Ishikawa (cell line): ENCODE results near the gene SKI.
A peak's percentile ranks its signal among the peaks of the same experiment; 100 is the strongest.

Experiments
- CEBPB ChIP-seq: IDR thresholded peaks from 2 replicates; pipeline ENCODE4 v1.6.1; 2012
- CREB1 ChIP-seq: IDR thresholded peaks from 2 replicates; pipeline ENCODE4 v1.6.1; 2012; ENCODE audit warnings: low read depth
- EGR1 ChIP-seq: IDR thresholded peaks from 2 replicates; pipeline ENCODE4 v1.6.1; 2012
- EP300 ChIP-seq: IDR thresholded peaks from 2 replicates; pipeline ENCODE4 v1.6.1; 2012; ENCODE audit warnings: borderline replicate concordance
- FOXM1 ChIP-seq: IDR thresholded peaks from 2 replicates; pipeline ENCODE4 v1.6.1; 2012; ENCODE audit warnings: low read depth, borderline replicate concordance
- NFIC ChIP-seq: IDR thresholded peaks from 2 replicates; pipeline ENCODE4 v1.6.1; 2012
- RAD21 ChIP-seq: IDR thresholded peaks from 2 replicates; pipeline ENCODE4 v1.6.1; 2012; ENCODE audit warnings: low read depth
- TAF1 ChIP-seq: IDR thresholded peaks from 2 replicates; pipeline ENCODE4 v1.6.1; 2012; ENCODE audit warnings: low read depth, mild to moderate bottlenecking
- TCF12 ChIP-seq: IDR thresholded peaks from 2 replicates; pipeline ENCODE4 v1.6.1; 2012; ENCODE audit warnings: low read depth
- TEAD4 ChIP-seq: IDR thresholded peaks from 2 replicates; pipeline ENCODE4 v1.6.1; 2012
- YY1 ChIP-seq: IDR thresholded peaks from 2 replicates; pipeline ENCODE4 v1.6.1; 2012; ENCODE audit warnings: low read depth
- ZBTB7A ChIP-seq: IDR thresholded peaks from 2 replicates; pipeline ENCODE4 v1.6.1; 2012; ENCODE audit warnings: low read depth
- TF ChIP-seq, protein P1 (sequence below): IDR thresholded peaks from 2 replicates; pipeline ENCODE4 v1.6.1; 2012; ENCODE audit warnings: low read depth, mild to moderate bottlenecking
- TF ChIP-seq, protein P2 (sequence below): IDR thresholded peaks from 2 replicates; pipeline ENCODE4 v1.6.1; 2012
- TF ChIP-seq, protein P3 (sequence below): IDR thresholded peaks from 2 replicates; pipeline ENCODE4 v1.6.1; 2012

SKI gene

DNA sequence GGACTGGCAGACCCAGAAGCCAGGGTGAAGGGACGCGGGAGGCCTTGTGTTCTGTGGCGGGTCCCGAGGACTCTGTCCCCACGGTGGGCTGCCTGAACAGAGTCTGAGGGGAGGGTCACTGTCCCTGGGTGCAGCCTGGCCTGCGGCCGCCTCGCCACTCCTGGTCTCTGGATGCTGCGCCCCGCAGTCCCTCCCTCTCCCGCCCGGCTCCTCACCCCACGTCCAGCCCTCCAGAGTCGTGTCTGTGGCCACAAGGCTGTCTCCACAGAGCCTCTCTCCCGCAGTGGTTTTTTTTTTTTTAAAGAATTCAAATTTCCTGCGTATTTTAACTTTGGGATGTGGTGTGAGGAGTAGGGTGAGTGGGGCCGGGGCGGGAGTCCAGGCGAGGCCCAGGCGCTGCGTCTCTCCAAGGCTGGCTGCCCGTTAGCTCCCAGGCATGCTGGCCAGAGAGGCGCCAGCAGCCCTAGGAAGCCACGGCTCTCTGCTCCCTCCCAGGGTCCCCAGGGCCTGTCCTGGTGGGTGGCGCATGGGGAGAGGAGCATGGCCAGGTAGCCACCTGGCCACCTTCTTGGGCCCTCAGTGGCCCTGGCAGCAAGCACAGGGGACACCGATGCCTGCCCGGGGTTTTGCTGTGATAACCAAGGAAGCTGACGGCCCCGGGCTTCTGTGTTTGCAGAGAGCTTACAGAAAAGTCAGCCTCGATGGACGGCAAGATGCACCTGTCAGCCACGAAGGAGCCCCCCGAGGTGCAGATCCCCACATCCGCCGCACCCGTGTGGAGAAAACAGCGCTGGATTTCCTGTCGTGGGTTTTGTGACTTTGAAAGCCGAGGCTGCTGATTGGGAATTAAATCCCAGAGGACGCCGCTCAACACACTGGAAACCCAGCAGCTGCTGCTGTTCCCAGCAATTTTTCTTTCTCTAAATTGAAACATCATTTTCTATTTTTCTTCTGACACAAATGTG is 90.5 kb downstream of the SKI start:
- no peak for TF ChIP-seq FOXM1
- TF ChIP-seq YY1, result no peak
- no peak for TF ChIP-seq EP300
- TF ChIP-seq TCF12, result no peak
- no peak for TF ChIP-seq ZBTB7A
- no peak for TF ChIP-seq RAD21
- no peak for TF ChIP-seq CREB1
- TF ChIP-seq, protein P1, sequence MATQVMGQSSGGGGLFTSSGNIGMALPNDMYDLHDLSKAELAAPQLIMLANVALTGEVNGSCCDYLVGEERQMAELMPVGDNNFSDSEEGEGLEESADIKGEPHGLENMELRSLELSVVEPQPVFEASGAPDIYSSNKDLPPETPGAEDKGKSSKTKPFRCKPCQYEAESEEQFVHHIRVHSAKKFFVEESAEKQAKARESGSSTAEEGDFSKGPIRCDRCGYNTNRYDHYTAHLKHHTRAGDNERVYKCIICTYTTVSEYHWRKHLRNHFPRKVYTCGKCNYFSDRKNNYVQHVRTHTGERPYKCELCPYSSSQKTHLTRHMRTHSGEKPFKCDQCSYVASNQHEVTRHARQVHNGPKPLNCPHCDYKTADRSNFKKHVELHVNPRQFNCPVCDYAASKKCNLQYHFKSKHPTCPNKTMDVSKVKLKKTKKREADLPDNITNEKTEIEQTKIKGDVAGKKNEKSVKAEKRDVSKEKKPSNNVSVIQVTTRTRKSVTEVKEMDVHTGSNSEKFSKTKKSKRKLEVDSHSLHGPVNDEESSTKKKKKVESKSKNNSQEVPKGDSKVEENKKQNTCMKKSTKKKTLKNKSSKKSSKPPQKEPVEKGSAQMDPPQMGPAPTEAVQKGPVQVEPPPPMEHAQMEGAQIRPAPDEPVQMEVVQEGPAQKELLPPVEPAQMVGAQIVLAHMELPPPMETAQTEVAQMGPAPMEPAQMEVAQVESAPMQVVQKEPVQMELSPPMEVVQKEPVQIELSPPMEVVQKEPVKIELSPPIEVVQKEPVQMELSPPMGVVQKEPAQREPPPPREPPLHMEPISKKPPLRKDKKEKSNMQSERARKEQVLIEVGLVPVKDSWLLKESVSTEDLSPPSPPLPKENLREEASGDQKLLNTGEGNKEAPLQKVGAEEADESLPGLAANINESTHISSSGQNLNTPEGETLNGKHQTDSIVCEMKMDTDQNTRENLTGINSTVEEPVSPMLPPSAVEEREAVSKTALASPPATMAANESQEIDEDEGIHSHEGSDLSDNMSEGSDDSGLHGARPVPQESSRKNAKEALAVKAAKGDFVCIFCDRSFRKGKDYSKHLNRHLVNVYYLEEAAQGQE, result no peak
- no peak for TF ChIP-seq TEAD4

DNA sequence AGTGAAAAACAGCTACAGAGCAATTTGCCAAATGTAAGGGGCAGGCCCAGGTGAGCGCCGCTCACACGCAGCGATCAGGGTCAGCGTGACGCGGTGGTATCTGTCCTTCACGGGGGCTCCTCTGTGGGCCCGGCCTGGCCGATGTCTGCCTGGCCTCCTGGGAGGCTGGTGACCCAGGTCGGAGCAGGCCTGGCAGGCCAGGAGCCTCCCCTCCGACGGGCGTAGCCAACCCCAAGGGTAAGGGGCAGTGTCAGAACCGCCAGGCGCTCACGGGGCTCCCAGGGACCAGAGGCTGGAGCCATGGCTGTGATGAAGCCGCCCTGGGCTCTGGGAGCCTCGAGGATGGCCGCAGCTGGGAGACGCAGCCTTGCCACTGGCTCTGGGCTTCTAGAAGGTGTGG is 91.2 kb downstream of the SKI start:
- TF ChIP-seq CREB1 (no peak), YY1 (no peak), RAD21 (no peak)

DNA sequence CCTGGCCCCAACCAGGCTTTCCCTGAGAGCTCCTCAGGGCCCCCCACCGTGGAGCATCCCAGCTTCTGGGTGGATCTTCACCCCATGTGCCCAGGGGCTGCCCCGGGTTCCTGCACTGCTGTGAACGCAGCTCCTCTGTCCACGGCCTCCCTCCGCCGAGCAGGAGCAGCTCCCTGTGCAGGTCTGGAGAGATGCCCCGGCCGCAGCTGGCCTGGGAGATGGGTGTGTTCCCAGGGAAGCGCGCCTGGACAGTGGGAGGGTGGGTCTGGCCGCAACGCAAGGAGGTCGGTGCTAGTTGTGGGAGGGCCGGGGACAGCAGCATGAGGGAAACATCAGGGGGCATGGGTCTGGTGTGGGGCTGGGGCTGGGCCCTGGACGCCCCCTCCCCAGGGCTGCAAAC is 91.9 kb downstream of the SKI start:
- TF ChIP-seq CEBPB, result no peak
- TF ChIP-seq TCF12, result no peak
- no peak for TF ChIP-seq EGR1

DNA sequence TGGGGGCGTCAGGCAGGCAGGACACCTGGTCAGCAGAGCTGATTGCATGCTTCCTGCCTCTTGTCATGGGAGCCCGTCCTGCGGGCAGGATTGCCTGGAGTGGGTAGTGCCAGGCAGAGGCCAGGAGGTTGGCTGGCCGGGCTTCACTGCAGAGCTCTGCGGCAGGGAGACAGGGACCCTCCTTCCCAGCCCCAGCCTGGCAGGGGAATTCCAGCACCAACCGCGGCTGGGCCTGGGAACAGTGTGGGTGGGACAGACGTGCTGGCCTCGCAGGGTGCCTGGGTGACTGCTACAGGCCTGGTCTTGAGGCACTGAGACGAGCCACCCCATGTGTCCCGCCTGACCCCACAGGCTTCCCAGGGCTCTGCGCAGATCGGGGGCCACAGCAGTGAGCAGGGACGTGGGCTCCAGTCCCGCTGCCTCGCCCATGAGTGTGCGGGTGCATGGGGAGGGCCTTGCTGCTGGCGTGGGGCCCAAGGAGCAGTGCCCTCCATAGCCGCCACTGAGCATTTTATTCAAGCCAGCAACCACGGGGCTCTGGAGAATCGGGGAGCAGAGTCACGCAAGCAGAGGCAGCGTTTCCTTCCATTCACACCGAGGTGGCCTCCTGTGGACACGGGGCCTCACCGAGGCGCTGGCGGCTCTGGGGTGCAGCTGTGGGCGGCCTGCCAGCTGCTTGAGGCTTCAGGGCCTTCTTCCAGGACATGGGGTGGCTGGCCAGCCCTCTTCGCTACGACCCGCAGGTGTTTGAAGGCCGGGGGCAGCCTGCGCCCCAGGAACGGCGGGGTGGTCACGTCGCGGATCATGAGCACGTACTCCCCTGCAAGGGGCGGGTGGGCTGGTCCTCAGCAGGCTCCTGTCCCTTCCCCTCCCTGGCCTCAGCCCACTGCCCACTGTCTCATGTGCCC is 92.9 kb downstream of the SKI start:
- no peak for TF ChIP-seq YY1
- 0 out of 2 replicates have a peak, but pooled peaks have one; percentile 51 for TF ChIP-seq ZBTB7A
- TF ChIP-seq CEBPB, result no peak
- TF ChIP-seq NFIC, result no peak
- TF ChIP-seq EGR1, result no peak

DNA sequence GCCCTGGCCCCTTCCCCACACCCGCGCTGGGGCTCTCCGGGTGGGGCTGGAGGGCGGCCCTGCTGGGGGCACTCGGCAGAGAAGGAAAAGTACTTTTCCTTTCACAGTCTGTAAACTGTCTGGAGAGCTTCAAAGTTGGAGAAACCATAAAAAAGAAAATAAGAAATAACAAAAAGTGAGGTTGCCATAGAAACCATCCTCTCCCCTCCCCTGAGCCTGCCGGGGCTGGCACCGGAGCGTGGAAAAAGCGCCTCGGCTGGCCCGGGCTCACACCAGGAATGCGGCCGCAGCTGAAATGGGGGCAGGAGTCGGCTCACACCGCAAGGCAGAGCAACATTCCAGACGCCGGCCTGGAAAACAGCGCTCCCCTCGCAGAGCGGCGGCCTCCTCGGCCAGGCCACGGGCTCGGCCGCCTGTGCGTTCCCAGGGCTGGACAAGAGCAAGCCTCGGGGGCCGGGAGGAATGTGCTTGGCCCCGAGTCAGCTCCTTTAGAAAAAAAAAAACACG is 94.0 kb downstream of the SKI start:
- TF ChIP-seq TEAD4 (peak; percentile 94), EGR1 (no peak), EP300 (peak; percentile 36; the same call in 1 of the 2 replicates), CEBPB (no peak), ZBTB7A (0 out of 2 replicates have a peak, but pooled peaks have one; percentile 7), NFIC (peak; percentile 48), CREB1 (no peak), FOXM1 (no peak), TAF1 (no peak), RAD21 (no peak; the same call in 1 of the 2 replicates), YY1 (peak; percentile 47; the same call in 1 of the 2 replicates), TCF12 (no peak)
- TF ChIP-seq, protein P2, sequence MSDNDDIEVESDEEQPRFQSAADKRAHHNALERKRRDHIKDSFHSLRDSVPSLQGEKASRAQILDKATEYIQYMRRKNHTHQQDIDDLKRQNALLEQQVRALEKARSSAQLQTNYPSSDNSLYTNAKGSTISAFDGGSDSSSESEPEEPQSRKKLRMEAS, result peak; percentile 55; the same call in 1 of the 2 replicates
- TF ChIP-seq, protein P3, sequence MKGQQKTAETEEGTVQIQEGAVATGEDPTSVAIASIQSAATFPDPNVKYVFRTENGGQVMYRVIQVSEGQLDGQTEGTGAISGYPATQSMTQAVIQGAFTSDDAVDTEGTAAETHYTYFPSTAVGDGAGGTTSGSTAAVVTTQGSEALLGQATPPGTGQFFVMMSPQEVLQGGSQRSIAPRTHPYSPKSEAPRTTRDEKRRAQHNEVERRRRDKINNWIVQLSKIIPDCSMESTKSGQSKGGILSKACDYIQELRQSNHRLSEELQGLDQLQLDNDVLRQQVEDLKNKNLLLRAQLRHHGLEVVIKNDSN, result 0 out of 2 replicates have a peak, but pooled peaks have one; percentile 19
- TF ChIP-seq, protein P1, result no peak

DNA sequence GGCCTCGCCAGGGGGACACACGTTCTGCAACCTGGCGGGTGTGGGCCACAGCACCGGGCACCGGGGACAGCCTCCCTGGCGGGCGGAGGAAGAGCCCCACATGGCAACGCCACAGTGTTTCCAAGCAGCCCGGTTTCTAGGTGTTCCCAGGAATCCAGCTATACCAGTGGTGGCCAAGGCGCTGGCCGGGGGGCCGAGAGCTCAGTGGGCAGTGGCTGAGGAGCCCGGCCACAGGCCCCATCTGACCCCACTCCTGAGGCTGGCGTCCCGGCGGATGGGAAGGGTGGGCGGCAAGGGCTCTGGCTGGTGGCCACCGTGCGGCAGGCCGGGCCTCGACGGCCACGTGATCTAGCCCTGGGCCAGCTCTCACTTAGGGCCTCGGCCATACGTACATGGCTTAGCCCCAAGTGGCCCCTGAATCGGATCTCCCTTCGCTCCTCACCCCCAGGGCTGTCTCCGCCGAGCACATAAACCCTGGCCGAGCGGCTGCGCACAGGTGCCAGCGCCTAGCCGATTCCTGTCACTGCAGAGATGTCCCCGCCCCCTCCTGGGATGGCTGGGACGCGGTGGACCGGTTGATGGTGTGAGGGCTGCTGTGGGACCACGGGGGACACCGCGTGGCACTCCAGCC is 94.6 kb downstream of the SKI start:
- TF ChIP-seq, protein P3, result no peak
- no peak for TF ChIP-seq EGR1
- no peak for TF ChIP-seq NFIC
- no peak for TF ChIP-seq CEBPB
- TF ChIP-seq CREB1, result no peak
- TF ChIP-seq, protein P2, result peak; percentile 9; the same call in 1 of the 2 replicates
- TF ChIP-seq TAF1, result no peak
- TF ChIP-seq ZBTB7A, result 0 out of 2 replicates have a peak, but pooled peaks have one; percentile 4
- TF ChIP-seq, protein P1, result no peak
- TF ChIP-seq RAD21, result no peak
- no peak for TF ChIP-seq YY1
- 0 out of 2 replicates have a peak, but pooled peaks have one; percentile 8 for TF ChIP-seq EP300
- TF ChIP-seq TEAD4, result no peak
- no peak for TF ChIP-seq FOXM1
- TF ChIP-seq TCF12, result no peak
